ENCODE measurements around the gene OR1J2.
"Not testable (repeated sequence)": the region's sequence is repeated elsewhere in the genome, so short reads cannot be mapped to it uniquely, and the experiment has no call there.

Gene OR1J2

GRCh38 chr9:122510502-122510901 is at the start of gene OR1J2:
Gene OR1J2, plus strand, starts transcription at chr9:122510802. Its CDS starts 0 bp downstream, at chr9:122510802.
- DNase-seq: no peak

GRCh38 chr9:122463828-122464632 is 46.6 kb upstream of the OR1J2 start:
- no peak for DNase-seq

- peak; percentile 49 for DNase-seq
These were observed 45.7 kb upstream of the OR1J2 start for GRCh38 chr9:122464633-122465567.

GRCh38 chr9:122466456-122466855 is 44.1 kb upstream of the OR1J2 start:
- DNase-seq: no peak

- DNase-seq: no peak
These were observed 41.9 kb upstream of the OR1J2 start for GRCh38 chr9:122468735-122469134.

GRCh38 chr9:122474561-122474960 is 36.0 kb upstream of the OR1J2 start:
- DNase-seq: no peak

- no peak for DNase-seq
These were observed 34.9 kb upstream of the OR1J2 start for GRCh38 chr9:122475717-122476116.

- DNase-seq: no peak
These were observed 33.3 kb upstream of the OR1J2 start for GRCh38 chr9:122477346-122477745.

- DNase-seq: no peak
These were observed 32.8 kb upstream of the OR1J2 start, which contains the start of gene OR1J1 for GRCh38 chr9:122477826-122478225. Gene OR1J1, minus strand, starts transcription at chr9:122477926. Its CDS starts 0 bp downstream, at chr9:122477926.

GRCh38 chr9:122479062-122479461 is 31.5 kb upstream of the OR1J2 start:
- DNase-seq: no peak

- DNase-seq: no peak
These were observed 11.7 kb upstream of the OR1J2 start for GRCh38 chr9:122498883-122499288.

- DNase-seq: no peak
These were observed 3.6 kb upstream of the OR1J2 start for GRCh38 chr9:122506964-122507363.

GRCh38 chr9:122518226-122518625 is 7.6 kb downstream of the OR1J2 start:
- DNase-seq: no peak

GRCh38 chr9:122518841-122519240 is 8.2 kb downstream of the OR1J2 start, which contains the start of gene OR1J4:
Gene OR1J4, plus strand, starts transcription at chr9:122519141. Its CDS starts 0 bp downstream, at chr9:122519141.
- DNase-seq: no peak

GRCh38 chr9:122519376-122519775 is 8.8 kb downstream of the OR1J2 start:
- DNase-seq: no peak

GRCh38 chr9:122526602-122527001 is 16.0 kb downstream of the OR1J2 start:
- no peak for DNase-seq

- no peak for DNase-seq
These were observed 16.6 kb downstream of the OR1J2 start, which contains the start of gene OR1N1 for GRCh38 chr9:122527193-122527592. Gene OR1N1, minus strand, starts transcription at chr9:122527293. Its CDS starts 0 bp downstream, at chr9:122527293.

GRCh38 chr9:122531157-122531556 is 20.6 kb downstream of the OR1J2 start:
- DNase-seq: not testable (repeated sequence)

GRCh38 chr9:122536134-122536533 is 25.5 kb downstream of the OR1J2 start:
- no peak for DNase-seq

GRCh38 chr9:122537066-122537465 is 26.5 kb downstream of the OR1J2 start:
- not testable (repeated sequence) for DNase-seq

- DNase-seq: no peak
These were observed 28.2 kb downstream of the OR1J2 start for GRCh38 chr9:122538757-122539156.

GRCh38 chr9:122546196-122546595 is 35.6 kb downstream of the OR1J2 start:
- DNase-seq: no peak

GRCh38 chr9:122551371-122551770 is 40.8 kb downstream of the OR1J2 start:
- DNase-seq: no peak
